H1 (cell line): ENCODE results near the gene GH2. TPM values are rescaled to one million over a fixed set of nuclear protein-coding genes. Genes with fewer than 3 reads are reported as not detected.

Experiments
- BACH1 ChIP-seq: IDR thresholded peaks from 2 replicates; pipeline ENCODE4 v1.6.1; 2012; ENCODE audit warnings: low read length, improper control_type of control experiment
- CHD2 ChIP-seq: IDR thresholded peaks from 2 replicates; pipeline ENCODE4 v1.6.1; 2012; ENCODE audit warnings: low read length, improper control_type of control experiment
- CHD7 ChIP-seq: fragments of 300-600 bp; sonication (generic); IDR thresholded peaks from 2 replicates; pipeline ENCODE4 v1.7.1; 2012; ENCODE audit warnings: low read length, moderate library complexity, mild to moderate bottlenecking, inconsistent platforms; ENCODE audit not compliant: insufficient replicate concordance
- EP300 ChIP-seq, 2 experiments: IDR thresholded peaks; 1 replicate in 1 of 2; 2 replicates in 1 of 2; pipeline ENCODE4 v1.6.1; 2011 to 2012; ENCODE audit warnings: low read depth in 2 of 2, low read length in 2 of 2, mild to moderate bottlenecking in 2 of 2, borderline replicate concordance in 1 of 2, inconsistent platforms in 1 of 2, moderate library complexity in 1 of 2
- FOSL1 ChIP-seq: IDR thresholded peaks from 2 replicates; pipeline ENCODE4 v1.6.1; 2011; ENCODE audit warnings: mild to moderate bottlenecking, low read depth, low read length, moderate library complexity; ENCODE audit not compliant: insufficient read depth
- KDM1A ChIP-seq: fragments of 200-600, 300-600 bp; sonication (generic); IDR thresholded peaks from 2 replicates; pipeline ENCODE4 v1.7.1; 2016; ENCODE audit warnings: mild to moderate bottlenecking, low read length, borderline replicate concordance
- MAFK ChIP-seq: IDR thresholded peaks from 2 replicates; pipeline ENCODE4 v1.6.1; 2012; ENCODE audit warnings: low read depth, mild to moderate bottlenecking, improper control_type of control experiment, low read length
- PHF8 ChIP-seq: fragments of 200-600 bp; sonication (generic); conservative IDR thresholded peaks from 2 replicates; pipeline ENCODE4 v1.7.1; 2012; ENCODE audit warnings: low read depth, mild to moderate bottlenecking, inconsistent platforms, low read length, moderate library complexity
- SP1 ChIP-seq: IDR thresholded peaks from 2 replicates; pipeline ENCODE4 v1.6.1; 2011; ENCODE audit warnings: low read depth, low read length
- SP2 ChIP-seq: IDR thresholded peaks from 2 replicates; pipeline ENCODE4 v1.6.1; 2012; ENCODE audit warnings: mild to moderate bottlenecking, low read length, inconsistent platforms
- SP4 ChIP-seq: IDR thresholded peaks from 2 replicates; pipeline ENCODE4 v1.6.1; 2012; ENCODE audit warnings: low read length, inconsistent platforms
- ZNF274 ChIP-seq: IDR thresholded peaks from 2 replicates; pipeline ENCODE4 v1.7.0; 2012; ENCODE audit warnings: low read length, borderline replicate concordance; ENCODE audit errors: extremely low read depth
- polyA plus RNA-seq, 7 experiments: library from polyadenylated mRNA; depleted of rRNA in 3 of 7; stranded (reverse) in 5 of 7; unstranded in 2 of 7; fragments of >200 nt in 5 of 7; fragments of 200-250 nt in 2 of 7; gene quantifications; 1 replicate in 5 of 7; 2 replicates in 1 of 7; 4 replicates in 1 of 7; pipeline versions ENCODE4 v1.2.1 to v1.2.3, GENCODE V29; 2011 to 2013; ENCODE audit warnings: missing spikeins in 2 of 7, mixed read lengths in 2 of 7
- total RNA-seq: library from RNA; stranded (reverse); fragmentation: NEBNext Ultra II Directional; extraction: Animal tissue kit (Norgen Biotek cat#: 25700); gene quantifications from 2 replicates; pipeline ENCODE4 v1.2.1, GENCODE V29; 2021

GH2 gene
- total and polyA plus RNA-seq, 2 of the 8 experiments (the other 6 are each of a cell fraction or from before 2014, with no cell fraction given): 0.60 to 1.5 TPM

- TF ChIP-seq CHD7 (no peak), EP300 (IDR thresholded peaks at IDR 0.05; ENCODE audit: borderline replicate concordance in 1 of 2, low read depth in 2 of 2, low read length in 2 of 2) (no peak), CHD2 (no peak), ZNF274 (no peak), SP4 (no peak), SP1 (no peak), MAFK (no peak), PHF8 (no peak), SP2 (no peak), FOSL1 (no peak), KDM1A (no peak), BACH1 (0 out of 2 replicates have a peak, but pooled peaks have one; percentile 26)
These were observed 29.9 kb upstream of the GH2 start (continued) for GRCh38 chr17:63911657-63912100.
